Measurements from ENCODE around the gene NCF4. TPM values are rescaled to one million over a fixed set of nuclear protein-coding genes. Genes with fewer than 3 reads are reported as not detected.

Gene NCF4
- total and polyA plus RNA-seq, 2 of the 4 experiments (the other 2 are of a cell fraction): not detected

DNA sequence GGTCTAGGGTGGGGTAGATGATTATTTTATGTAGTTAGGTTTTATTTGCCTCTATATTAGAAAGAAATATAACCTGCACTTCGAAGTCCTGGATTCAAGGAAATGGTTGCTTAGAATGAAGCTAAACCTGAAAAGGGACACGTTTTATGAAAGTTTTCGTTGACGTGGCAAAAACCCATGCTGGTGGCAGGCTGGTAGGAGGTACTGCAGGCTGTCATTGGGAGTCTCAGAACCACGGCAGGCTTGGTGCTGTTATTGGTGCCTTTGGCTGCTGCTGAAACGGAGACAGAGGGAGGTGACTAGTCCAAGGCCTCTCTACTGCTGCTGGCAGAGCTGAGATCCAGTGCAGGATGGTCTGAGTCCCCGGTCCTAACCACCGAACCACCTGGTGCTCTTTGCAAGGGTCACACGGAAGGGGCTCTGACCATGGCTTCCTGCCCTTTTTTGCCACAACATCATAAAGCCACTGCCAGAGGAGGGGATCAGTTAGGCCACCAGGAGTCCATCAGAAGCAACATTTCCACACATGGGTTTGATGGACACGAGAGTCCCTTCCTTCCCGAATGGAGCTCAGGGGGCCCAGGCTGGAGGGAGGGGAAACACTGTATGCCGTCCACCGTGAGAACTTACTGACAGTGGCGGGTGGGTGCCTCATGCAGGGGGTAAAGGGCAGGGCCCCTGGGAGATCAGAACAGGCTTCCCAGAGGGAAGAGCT lies 66.1 kb downstream of the NCF4 start:
- H3K4me2 ChIP-seq (ENCODE audit: low read depth, low read length): no peak overlapping the region
- H4K20me1 ChIP-seq (ENCODE audit: insufficient read depth, low read length): no peaks in the 10 kb centered on the region
- TF ChIP-seq MAZ (IDR thresholded peaks at IDR 0.05; ENCODE audit: borderline replicate concordance, low read depth, low read length) (no peak), SMC3 (IDR thresholded peaks at IDR 0.05; ENCODE audit: low read depth, low read length) (no peak), RFX5 (IDR thresholded peaks at IDR 0.05; ENCODE audit: low read depth, low read length) (no peak), MXI1 (IDR thresholded peaks at IDR 0.05; ENCODE audit: borderline replicate concordance, low read depth, low read length) (no peak), MAFK (IDR thresholded peaks at IDR 0.05; ENCODE audit: low read depth, low read length) (no peak), RAD21 (IDR thresholded peaks at IDR 0.05; ENCODE audit: low read length) (no peak), POLR2A (IDR thresholded peaks at IDR 0.05; ENCODE audit: low read depth, low read length) (no peak), CEBPB (IDR thresholded peaks at IDR 0.05; ENCODE audit: low read depth, low read length) (no peak), NFE2L2 (IDR thresholded peaks at IDR 0.05; ENCODE audit: low read depth, low read length) (no peak), FOS (IDR thresholded peaks at IDR 0.05; ENCODE audit: low read depth, low read length) (no peak)
- TF ChIP-seq, protein P1, sequence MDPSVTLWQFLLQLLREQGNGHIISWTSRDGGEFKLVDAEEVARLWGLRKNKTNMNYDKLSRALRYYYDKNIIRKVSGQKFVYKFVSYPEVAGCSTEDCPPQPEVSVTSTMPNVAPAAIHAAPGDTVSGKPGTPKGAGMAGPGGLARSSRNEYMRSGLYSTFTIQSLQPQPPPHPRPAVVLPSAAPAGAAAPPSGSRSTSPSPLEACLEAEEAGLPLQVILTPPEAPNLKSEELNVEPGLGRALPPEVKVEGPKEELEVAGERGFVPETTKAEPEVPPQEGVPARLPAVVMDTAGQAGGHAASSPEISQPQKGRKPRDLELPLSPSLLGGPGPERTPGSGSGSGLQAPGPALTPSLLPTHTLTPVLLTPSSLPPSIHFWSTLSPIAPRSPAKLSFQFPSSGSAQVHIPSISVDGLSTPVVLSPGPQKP (IDR thresholded peaks at IDR 0.05; ENCODE audit: borderline replicate concordance, low read depth, low read length): no peak
- TF ChIP-seq, protein P2, sequence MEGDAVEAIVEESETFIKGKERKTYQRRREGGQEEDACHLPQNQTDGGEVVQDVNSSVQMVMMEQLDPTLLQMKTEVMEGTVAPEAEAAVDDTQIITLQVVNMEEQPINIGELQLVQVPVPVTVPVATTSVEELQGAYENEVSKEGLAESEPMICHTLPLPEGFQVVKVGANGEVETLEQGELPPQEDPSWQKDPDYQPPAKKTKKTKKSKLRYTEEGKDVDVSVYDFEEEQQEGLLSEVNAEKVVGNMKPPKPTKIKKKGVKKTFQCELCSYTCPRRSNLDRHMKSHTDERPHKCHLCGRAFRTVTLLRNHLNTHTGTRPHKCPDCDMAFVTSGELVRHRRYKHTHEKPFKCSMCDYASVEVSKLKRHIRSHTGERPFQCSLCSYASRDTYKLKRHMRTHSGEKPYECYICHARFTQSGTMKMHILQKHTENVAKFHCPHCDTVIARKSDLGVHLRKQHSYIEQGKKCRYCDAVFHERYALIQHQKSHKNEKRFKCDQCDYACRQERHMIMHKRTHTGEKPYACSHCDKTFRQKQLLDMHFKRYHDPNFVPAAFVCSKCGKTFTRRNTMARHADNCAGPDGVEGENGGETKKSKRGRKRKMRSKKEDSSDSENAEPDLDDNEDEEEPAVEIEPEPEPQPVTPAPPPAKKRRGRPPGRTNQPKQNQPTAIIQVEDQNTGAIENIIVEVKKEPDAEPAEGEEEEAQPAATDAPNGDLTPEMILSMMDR (conservative IDR thresholded peaks at IDR 0.05; ENCODE audit: low read depth, low read length): no peak
- H4K91ac ChIP-seq (ENCODE audit: insufficient read depth, low read depth, low read length): no peak overlapping the region
- no peaks in the 10 kb centered on the region for H3K4me1 ChIP-seq (ENCODE audit: control insufficient read depth, insufficient read depth, low read length)
- intact Hi-C loops (cut with micrococcal nuclease): no loop called here
- H2AFZ ChIP-seq (replicated peaks; ENCODE audit: low read length, poor library complexity): no peak overlapping the region
- H3K4me3 ChIP-seq (ENCODE audit: insufficient read depth, low read depth, low read length): no peak overlapping the region
- H4K8ac ChIP-seq (ENCODE audit: low read depth in 2 of 2, low read length in 2 of 2): no peak overlapping the region
- H3K56ac ChIP-seq (ENCODE audit: extremely low read depth, insufficient read depth, low read length): no peak overlapping the region
- H3K9me1 ChIP-seq (ENCODE audit: insufficient read depth, low read length): no peaks in the 10 kb centered on the region
- H2BK5ac ChIP-seq (ENCODE audit: low read depth, low read length, poor library complexity, severe bottlenecking): no peak overlapping the region
- H3K36me3 ChIP-seq (ENCODE audit: control insufficient read depth, insufficient read depth, low read length): no peaks in the 10 kb centered on the region
- H2BK120ac ChIP-seq (ENCODE audit: low read depth, low read length): no peak overlapping the region
- in situ Hi-C loops (cut with MboI; ENCODE audit: low sequenced_read_pairs): no loop called here
- no peak overlapping the region for H3K4ac ChIP-seq (ENCODE audit: low read depth, low read length)
- no peak overlapping the region for H2BK15ac ChIP-seq (ENCODE audit: low read depth, low read length)
- POLR2A ChIA-PET (ENCODE audit: unreplicated experiment): interaction anchor here (0.6 kb wide), 1 partner anchor 13 kb away, joined by 3 read pairs; no protein-coding TSS in a partner anchor
- H3K18ac ChIP-seq (ENCODE audit: low read depth, low read length): no peak overlapping the region
- no peaks in the 10 kb centered on the region for H3K9me3 ChIP-seq (ENCODE audit: control insufficient read depth, insufficient read depth, low read length)
- no peaks in the 10 kb centered on the region for H3K79me1 ChIP-seq (ENCODE audit: low read depth in 1 of 2, low read length in 2 of 2)
- dilution Hi-C loops (cut with HindIII; ENCODE audit: low sequenced_read_pairs, unreplicated experiment): no loop called here
- BruUV-seq (replicated peaks): no TSS peak
- H3K27ac ChIP-seq (ENCODE audit: insufficient read depth, low read length): no peak overlapping the region
- CTCF ChIA-PET: no interaction called here
- no peak overlapping the region for H4K5ac ChIP-seq (ENCODE audit: low read depth, low read length)
- H3K14ac ChIP-seq (replicated peaks; ENCODE audit: low read depth, low read length): no peak overlapping the region
- DNase-seq: no peak
- H2BK20ac ChIP-seq (ENCODE audit: low read depth, low read length): no peak overlapping the region
- no peak overlapping the region for H2AK5ac ChIP-seq (ENCODE audit: low read depth, low read length)
- no peak overlapping the region for H2AK9ac ChIP-seq (replicated peaks; ENCODE audit: low read depth, low read length, poor library complexity)
- no peak overlapping the region for H3K9ac ChIP-seq (ENCODE audit: low read depth, low read length)
- 28% methylated on average over 6 of the region's 14 CpGs; no CpG with 5 or more reads in 1 of the 2 experiments for WGBS, 2 experiments (ENCODE audit: extremely low coverage in 2 of 2, insufficient read length in 1 of 2)
- H3K23ac ChIP-seq (ENCODE audit: low read depth, low read length): no peak overlapping the region
- no peak for ATAC-seq (ENCODE audit: low read depth)
- H3K27me3 ChIP-seq (ENCODE audit: control insufficient read depth, insufficient read depth, low read length): peaks cover 47% of the 10 kb centered on the region

Measured in IMR-90 (cell line).